GM10266 (cell line): ENCODE data around the gene BIRC7.

Source experiments
- DNase-seq: peaks from one replicate; pipeline ENCODE4 v3.0.0; 2012; ENCODE audit errors: extremely low spot score
- CTCF ChIP-seq: IDR thresholded peaks from 2 replicates; pipeline ENCODE4 v1.5.1; 2012; ENCODE audit warnings: mild to moderate bottlenecking, low read depth; ENCODE audit not compliant: control insufficient read depth, insufficient read depth; ENCODE audit errors: missing control alignments

The BIRC7 gene

GRCh38 chr20:63272105-63273058 lies 36.7 kb downstream of the BIRC7 start, which contains the start of gene ARFGAP1:
TSS of gene ARFGAP1 (plus strand) at chr20:63272813. CDS start at chr20:63275581, 2,768 bp downstream.
- TF ChIP-seq CTCF = no peak
- peak; percentile 100 for DNase-seq

GRCh38 chr20:63273059-63273579 lies 37.4 kb downstream of the BIRC7 start:
- no peak for DNase-seq
- TF ChIP-seq CTCF = no peak

GRCh38 chr20:63273635-63274380 lies 38.1 kb downstream of the BIRC7 start:
- no peak for TF ChIP-seq CTCF

DNA sequence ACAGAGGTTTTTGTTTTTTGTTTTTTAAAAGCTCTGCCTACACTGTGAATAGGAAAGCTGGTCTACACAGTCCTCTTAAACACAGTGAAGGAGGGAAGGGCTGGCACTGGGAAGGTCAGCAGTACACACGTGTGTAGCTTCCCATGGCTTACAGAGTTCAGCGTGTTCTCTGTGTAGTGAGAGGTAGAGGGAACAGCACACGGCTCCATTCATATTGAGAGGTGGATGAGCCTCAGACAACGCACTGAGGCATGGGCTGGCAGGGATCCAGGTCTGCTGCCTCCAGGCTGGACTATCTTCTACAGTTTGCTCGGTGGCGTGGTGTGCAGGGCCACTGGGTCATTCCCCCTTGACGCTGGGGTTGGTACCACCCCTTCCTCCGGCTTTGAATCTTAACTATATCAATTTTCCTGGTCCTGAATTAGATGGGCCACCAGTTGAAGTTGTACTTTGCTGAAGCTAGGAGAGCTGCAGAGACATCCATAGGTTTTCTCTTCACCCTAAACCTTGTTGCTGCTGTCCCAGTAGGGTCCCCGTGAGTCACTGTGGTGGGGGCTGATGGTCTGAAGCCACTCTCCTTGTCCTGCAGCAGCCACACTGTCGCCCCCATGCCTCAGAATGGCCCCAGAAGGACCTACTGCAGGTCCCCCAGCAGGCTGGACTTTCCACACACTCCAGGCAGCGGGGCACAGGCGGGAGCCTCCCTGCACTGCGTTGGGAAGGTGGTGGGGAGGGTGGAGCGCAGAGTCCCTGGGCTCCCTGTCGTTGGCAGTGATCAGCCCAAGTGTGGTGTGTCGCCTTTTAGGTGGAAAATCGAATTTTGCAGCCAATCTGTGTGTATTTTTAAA lies 38.9 kb downstream of the BIRC7 start:
- DNase-seq = no peak
- TF ChIP-seq CTCF = no peak

More at GRCh38 chr20:63273635-63274380, 38.1 kb downstream of the BIRC7 start:
- DNase-seq = no peak

DNA sequence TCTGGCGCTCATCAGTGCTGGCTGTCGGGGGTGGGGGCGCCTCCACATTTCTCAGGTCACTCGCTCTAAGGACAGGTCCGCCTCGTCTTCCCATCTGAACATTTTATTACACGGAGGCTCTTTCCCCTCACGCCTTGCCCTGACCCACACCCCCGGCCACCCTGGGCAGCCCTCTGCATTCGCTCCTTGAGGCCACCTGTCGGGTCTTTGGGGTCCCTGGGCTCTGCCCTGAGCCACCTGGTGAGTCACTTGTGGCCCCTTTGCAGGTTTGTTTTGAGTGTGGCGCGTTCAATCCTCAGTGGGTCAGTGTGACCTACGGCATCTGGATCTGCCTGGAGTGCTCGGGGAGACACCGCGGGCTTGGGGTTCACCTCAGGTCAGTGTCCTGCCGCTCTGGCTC lies 40.1 kb downstream of the BIRC7 start:
- no peak for DNase-seq

More for the DNA sequence above, 40.1 kb downstream of the BIRC7 start:
- no peak for TF ChIP-seq CTCF
